Fibroblast of the aortic adventitia (primary cell): Measurements from ENCODE around the gene SIGLEC11. TPM values are rescaled to one million over a fixed set of nuclear protein-coding genes. Genes with fewer than 3 reads are reported as not detected.

Experiments
- DNase-seq: peaks from one replicate; pipeline ENCODE4 v3.0.0-alpha.2; 2010; ENCODE audit warnings: low read depth
- H3K4me3 ChIP-seq: 2 replicates; pipeline ENCODE4 v1.5.1; 2011; ENCODE audit warnings: low read depth, mild to moderate bottlenecking, control low read depth, low read length, moderate library complexity
- CTCF ChIP-seq: IDR thresholded peaks from 2 replicates; pipeline ENCODE4 v1.5.1; 2011; ENCODE audit warnings: mild to moderate bottlenecking, low read length, control low read depth, inconsistent platforms; ENCODE audit not compliant: insufficient read depth
- total RNA-seq: library from RNA; depleted of rRNA; stranded (reverse); fragments of >200 nt; gene quantifications from 2 replicates; pipeline ENCODE4 v1.2.3, GENCODE V29; 2012; ENCODE audit warnings: low replicate concordance

SIGLEC11 gene
- total RNA-seq, 1 donor: not detected

DNA sequence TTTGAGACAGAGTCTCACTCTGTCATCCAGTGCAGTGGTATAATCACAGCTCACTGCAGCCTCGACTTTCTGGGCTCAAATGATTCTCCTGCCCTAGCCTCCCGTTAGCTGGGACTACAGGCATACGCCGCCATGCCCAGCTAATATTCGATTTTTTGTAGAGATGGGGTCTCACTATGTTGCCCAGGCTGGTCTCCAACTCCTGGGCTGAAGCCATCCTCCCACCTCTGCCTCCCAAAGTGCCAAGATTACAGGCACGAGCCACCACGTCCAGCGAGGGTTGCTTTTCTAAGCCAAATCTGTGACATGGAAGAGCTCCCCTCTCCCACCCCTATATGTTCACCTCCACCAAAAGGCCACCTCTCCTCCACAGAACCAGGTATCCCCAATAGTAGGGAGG, 42.9 kb downstream of the SIGLEC11 start:
- no peak overlapping the region for H3K4me3 ChIP-seq
- no peak for TF ChIP-seq CTCF

GRCh38 chr19:49916839-49917733, 43.9 kb downstream of the SIGLEC11 start:
- peak; percentile 13 for TF ChIP-seq CTCF
- H3K4me3 ChIP-seq: no peak overlapping the region
- DNase-seq: no peak

More for the DNA sequence above, 42.9 kb downstream of the SIGLEC11 start:
- no peak for DNase-seq

- peak; percentile 27 for TF ChIP-seq CTCF
- H3K4me3 ChIP-seq: no peak overlapping the region
- no peak for DNase-seq
These were observed 45.7 kb downstream of the SIGLEC11 start for GRCh38 chr19:49915271-49915670.

- H3K4me3 ChIP-seq: no peak overlapping the region
- no peak for DNase-seq
- no peak for TF ChIP-seq CTCF
These were observed 47.3 kb downstream of the SIGLEC11 start for GRCh38 chr19:49913720-49914119.

- DNase-seq: no peak
- no peak for TF ChIP-seq CTCF
- H3K4me3 ChIP-seq: no peak overlapping the region
These were observed 47.8 kb downstream of the SIGLEC11 start for GRCh38 chr19:49912965-49913685.

GRCh38 chr19:49911381-49912145, 49.4 kb downstream of the SIGLEC11 start:
- no peak for DNase-seq
- no peak for TF ChIP-seq CTCF
- no peak overlapping the region for H3K4me3 ChIP-seq
